ENCODE data around the gene RNF150.

DNA sequence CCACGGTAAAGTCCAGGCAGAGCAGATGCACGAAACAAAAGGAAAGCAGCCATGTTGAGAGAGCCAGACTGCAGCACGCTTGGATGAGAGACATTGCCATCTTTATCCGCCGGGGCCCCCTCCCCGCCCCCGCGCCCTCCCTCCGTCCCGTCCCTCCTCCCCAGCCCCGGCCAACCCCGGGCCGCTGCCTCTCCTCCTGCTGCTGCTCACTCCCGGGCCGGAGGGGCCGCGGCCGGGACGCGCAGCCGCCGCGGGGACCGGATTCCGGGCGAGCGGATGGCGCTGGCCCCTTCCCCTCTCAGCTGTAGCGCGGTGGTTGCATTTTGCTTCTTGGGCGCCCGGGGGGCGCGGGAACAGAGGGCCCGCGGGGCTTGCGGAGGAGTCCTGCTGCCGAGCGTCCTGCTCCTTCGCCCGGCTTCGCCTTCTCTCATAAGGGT lies 542 bp downstream of the RNF150 start:
- TF ChIP-seq, protein P1, sequence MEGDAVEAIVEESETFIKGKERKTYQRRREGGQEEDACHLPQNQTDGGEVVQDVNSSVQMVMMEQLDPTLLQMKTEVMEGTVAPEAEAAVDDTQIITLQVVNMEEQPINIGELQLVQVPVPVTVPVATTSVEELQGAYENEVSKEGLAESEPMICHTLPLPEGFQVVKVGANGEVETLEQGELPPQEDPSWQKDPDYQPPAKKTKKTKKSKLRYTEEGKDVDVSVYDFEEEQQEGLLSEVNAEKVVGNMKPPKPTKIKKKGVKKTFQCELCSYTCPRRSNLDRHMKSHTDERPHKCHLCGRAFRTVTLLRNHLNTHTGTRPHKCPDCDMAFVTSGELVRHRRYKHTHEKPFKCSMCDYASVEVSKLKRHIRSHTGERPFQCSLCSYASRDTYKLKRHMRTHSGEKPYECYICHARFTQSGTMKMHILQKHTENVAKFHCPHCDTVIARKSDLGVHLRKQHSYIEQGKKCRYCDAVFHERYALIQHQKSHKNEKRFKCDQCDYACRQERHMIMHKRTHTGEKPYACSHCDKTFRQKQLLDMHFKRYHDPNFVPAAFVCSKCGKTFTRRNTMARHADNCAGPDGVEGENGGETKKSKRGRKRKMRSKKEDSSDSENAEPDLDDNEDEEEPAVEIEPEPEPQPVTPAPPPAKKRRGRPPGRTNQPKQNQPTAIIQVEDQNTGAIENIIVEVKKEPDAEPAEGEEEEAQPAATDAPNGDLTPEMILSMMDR (IDR thresholded peaks at IDR 0.05; ENCODE audit: insufficient read depth, low read length) = no peak
- TF ChIP-seq, protein P2, sequence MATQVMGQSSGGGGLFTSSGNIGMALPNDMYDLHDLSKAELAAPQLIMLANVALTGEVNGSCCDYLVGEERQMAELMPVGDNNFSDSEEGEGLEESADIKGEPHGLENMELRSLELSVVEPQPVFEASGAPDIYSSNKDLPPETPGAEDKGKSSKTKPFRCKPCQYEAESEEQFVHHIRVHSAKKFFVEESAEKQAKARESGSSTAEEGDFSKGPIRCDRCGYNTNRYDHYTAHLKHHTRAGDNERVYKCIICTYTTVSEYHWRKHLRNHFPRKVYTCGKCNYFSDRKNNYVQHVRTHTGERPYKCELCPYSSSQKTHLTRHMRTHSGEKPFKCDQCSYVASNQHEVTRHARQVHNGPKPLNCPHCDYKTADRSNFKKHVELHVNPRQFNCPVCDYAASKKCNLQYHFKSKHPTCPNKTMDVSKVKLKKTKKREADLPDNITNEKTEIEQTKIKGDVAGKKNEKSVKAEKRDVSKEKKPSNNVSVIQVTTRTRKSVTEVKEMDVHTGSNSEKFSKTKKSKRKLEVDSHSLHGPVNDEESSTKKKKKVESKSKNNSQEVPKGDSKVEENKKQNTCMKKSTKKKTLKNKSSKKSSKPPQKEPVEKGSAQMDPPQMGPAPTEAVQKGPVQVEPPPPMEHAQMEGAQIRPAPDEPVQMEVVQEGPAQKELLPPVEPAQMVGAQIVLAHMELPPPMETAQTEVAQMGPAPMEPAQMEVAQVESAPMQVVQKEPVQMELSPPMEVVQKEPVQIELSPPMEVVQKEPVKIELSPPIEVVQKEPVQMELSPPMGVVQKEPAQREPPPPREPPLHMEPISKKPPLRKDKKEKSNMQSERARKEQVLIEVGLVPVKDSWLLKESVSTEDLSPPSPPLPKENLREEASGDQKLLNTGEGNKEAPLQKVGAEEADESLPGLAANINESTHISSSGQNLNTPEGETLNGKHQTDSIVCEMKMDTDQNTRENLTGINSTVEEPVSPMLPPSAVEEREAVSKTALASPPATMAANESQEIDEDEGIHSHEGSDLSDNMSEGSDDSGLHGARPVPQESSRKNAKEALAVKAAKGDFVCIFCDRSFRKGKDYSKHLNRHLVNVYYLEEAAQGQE (IDR thresholded peaks at IDR 0.05; ENCODE audit: insufficient replicate concordance, low read depth) = no peak
- TF ChIP-seq GABPA (IDR thresholded peaks at IDR 0.05; ENCODE audit: low read depth) = no peak
- TF ChIP-seq POLR2AphosphoS5 (IDR thresholded peaks at IDR 0.05; ENCODE audit: low read depth) = no peak
